Body of pancreas (tissue), 4 donors: ENCODE results near the gene ZNF331.

Experiments used
- CTCF ChIP-seq, 7 experiments: fragments of 450-650 bp in 4 of 7; fragments of 200-600 bp in 3 of 7; sonication (generic) in 3 of 7; IDR thresholded peaks; one replicate each; pipeline ENCODE4 v1.5.1; 2016 to 2019; ENCODE audit warnings: antibody characterized with exemption in 7 of 7
- POLR2A ChIP-seq, 3 donors: fragments of 450-650 bp; IDR thresholded peaks; one replicate each; pipeline ENCODE4 v1.6.1; 2016; ENCODE audit warnings: antibody characterized with exemption in 3 of 3, mild to moderate bottlenecking in 2 of 3

- no peak for TF ChIP-seq CTCF (IDR thresholded peaks at IDR 0.05)
- no peak for TF ChIP-seq POLR2A (IDR thresholded peaks at IDR 0.05)
Measured at GRCh38 chr19:53507523-53508442, 30.2 kb upstream of the ZNF331 start.
